GM19438 (cell line): ENCODE measurements around the gene NCOA4.
"Not testable (repeated sequence)": the region's sequence is repeated elsewhere in the genome, so short reads cannot be mapped to it uniquely, and the experiment has no call there.

Experiments
- ATAC-seq: cut with Tn5 transposase; IDR thresholded peaks from one replicate; pipeline ENCODE4 v1.9.1; 2021; ENCODE audit warnings: low read depth; ENCODE audit not compliant: unreplicated experiment

The NCOA4 gene

DNA sequence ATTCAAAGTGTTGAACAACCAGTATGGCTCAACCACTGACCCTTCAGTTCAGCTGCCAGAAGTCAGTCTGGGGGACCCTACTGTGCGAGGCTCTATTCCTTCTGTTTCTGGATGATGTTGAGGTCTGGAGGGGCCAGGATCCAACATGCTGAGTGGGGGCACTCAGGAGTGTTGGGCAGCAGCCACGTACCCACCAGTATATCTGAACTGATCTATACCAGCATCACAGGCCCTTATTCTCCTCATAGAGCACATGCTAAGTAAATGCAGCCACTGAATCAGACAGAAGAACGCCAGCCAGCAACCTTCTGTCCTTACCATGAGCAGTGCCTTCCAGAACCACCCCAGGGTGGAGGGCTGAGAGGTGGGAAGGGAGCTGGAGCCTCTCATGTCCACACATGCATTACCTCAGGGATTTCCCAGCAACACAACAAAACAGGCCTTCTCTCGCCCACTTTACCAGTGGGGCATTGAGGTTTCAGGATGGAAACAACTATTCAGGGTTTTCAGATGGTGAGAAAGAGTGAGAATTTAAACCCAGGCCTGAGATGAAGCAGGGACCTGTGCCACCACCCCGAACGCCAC is 22.5 kb upstream of the NCOA4 start:
- no peak for ATAC-seq

DNA sequence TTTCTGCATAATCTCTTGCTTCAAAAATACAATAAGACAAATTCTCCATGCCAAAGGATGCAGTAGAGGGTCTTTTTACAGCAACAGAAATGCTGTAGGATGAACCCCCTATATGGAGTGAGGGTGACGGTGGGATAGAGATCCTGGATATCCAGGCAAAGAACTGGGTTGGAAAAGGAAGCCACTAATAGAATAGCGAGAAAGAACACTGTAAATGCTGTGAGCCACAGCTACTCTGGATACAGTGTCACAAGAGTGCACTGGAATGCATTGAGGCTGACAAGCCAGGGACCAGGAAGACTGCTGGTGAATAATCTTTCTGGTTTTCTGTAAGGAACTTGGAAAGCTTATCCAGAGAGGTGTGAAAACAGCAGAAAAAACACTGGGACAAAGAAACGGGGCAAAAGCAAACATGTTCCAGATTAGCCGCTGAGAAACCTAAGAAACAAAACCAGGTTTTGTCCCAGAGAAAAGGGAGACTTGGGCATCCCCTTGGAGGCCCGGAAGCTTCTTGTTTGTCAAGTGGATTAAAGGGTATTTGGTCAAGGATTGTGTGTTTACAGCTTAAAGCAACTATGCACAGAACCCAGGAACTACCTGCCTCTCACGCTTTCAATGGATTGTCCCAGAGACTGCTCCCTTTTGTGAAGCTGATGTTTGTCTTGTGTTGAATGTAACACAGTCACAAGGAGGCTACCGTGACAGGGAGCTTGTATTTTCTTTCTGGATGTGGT is 21.8 kb upstream of the NCOA4 start:
- no peak for ATAC-seq

DNA sequence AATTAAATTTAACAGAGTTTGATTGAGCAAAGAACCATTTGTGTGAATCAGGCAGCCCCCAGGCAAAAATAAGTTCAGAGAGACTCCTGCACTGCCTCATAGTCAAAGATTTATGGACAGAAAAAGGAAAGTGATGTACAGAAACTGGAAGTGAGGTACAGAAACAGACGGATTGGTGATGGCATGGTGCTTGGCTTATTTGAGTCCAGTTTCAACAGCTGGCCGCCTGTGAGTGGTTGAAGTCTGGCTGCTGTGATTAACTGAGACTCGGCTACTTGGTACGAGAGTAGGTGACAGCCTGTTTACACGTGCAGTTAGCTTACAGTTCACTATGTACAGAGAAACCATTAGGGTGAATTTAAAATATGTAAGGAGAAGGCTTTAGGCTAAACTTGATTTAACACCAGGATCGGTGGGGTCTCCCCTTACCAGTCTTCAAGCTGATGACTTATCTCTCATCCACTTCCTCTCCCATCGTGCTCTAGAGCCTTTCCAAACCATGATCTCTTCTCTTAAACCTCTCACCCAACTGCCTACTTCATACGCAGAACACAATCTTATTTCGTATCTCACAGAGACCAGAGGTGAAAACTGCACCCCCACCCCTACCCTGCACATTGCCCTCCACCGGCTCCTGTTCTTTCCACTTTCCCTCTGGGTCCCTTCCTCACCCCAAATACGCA is 20.7 kb upstream of the NCOA4 start:
- ATAC-seq: no peak

DNA sequence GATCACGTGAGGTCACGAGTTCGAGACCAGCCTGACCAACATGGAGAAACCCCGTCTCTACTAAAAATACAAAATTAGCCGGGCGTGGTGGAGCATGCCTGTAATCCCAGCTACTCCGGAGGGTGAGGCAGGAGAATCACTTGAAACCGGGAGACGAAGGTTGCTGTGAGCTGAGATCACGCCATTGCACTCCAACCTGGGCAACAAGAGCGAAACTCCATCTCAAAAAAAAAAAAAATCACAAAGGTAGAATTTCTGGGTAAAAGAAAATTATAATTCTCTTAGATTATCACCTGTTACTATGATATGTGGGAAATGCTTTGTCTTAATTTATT is 19.0 kb upstream of the NCOA4 start:
- not testable (repeated sequence) for ATAC-seq

DNA sequence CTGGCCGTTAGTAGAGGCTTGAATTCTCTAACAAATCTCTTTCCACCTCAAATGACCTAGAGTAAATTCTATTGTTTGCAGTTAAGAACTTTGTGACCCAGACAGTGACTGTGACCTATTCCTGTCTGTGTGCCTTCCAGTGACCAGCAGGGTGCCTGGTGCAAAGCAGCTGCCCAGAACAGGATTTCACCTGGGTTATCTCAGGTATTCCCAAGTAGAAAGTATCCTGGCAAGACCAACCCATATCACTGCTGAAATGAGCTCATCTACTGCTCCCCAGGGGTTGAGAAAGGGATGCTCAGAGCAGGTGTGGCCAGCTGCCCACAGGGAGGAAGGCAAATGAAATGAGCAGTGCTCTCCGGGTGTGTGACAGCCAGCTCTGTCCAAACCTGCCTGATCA is 17.7 kb upstream of the NCOA4 start:
- no peak for ATAC-seq

DNA sequence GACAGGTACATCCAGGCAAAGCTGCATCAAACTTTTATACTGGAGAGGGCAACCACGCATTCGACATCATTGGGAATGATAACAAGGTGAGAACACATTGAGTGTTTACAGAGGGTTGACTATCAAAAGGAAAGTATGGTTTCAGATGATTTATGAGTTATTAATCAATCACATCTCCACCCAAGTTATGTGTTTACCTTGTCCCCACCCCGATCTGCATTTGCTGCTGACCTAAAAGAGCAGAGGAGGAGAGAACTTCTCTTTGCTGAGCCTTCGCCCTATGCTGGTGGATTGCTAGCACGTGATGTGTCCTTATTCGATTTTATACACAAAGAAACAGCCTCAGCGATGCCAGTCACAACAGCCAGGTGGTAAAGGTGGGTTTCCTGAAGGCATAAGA is 15.8 kb upstream of the NCOA4 start, which contains the start of gene MSMB:
MSMB (minus strand) TSS at position 9 of the 400 bp plus-strand sequence. CDS start 32 bp downstream, outside the sequence.
- no peak for ATAC-seq

DNA sequence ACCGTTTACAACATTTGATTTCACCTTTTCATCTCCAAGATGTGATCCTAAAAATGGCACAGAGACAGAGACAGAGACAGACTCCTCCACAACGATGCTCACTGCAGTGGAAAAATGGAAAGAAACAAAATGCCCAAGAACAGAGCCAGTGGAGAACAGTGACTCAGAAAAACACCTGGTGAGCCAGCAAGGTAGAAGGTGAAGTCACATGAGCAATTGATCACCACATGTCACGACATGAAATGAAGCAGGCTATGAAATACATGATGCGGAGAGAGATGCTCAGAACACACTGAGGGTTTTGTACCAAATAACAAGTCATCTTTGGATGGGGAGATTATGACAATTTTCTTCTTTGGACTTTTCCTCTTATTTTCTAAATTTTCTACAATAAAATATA is 12.1 kb upstream of the NCOA4 start:
- ATAC-seq: no peak

DNA sequence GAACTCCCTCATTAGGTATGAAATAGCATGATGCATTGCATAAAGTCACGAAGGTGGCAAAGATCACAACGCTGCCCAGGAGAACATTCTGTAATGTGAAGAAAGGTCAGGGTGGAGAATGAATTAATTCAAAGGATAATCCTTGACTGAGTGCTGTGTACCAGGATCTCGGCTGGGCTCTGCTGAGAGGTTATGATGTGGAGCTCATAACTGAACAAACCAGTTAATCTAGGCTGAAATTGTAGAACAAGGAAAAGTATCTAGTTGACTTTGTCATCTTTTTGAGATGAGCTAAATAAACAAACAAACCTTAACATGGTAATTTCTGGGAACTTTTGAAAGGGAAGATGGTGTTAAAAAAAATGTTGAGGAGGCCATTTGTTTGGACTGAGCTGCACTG is 9.6 kb upstream of the NCOA4 start:
- no peak for ATAC-seq

DNA sequence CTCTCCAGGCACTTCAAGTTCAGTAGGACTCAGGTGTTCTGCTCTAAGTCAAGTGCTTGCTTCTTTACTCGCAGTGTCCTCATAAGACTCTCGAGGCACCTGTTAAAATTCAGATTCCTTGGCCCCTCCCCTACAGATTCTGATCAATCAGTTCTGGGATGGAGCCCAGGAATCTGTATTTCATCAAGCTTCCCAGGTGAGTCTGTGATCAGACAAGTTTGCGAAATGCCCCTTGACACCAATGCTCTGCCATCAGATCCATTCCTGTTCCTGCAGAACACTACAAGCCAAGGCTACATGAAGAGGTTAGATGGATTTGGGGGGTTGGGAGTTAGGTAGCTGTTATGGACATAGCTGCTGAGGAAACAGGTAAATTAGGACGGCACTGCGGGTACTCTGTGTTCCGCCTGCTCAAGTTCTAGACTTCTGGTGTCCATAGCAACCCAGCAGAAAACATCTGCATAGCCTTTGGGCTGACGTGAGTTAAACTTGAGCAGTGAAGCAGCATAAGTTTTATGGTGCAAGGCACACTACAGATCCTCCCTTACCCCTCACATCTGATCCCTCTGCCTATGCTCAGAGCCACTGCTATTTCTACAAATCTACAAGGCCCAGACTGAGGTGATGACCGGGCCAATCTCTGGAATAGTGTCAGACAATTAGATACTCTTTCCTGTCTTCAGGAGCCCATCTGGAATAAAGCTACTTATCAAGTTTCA is 6.8 kb upstream of the NCOA4 start:
- no peak for ATAC-seq

DNA sequence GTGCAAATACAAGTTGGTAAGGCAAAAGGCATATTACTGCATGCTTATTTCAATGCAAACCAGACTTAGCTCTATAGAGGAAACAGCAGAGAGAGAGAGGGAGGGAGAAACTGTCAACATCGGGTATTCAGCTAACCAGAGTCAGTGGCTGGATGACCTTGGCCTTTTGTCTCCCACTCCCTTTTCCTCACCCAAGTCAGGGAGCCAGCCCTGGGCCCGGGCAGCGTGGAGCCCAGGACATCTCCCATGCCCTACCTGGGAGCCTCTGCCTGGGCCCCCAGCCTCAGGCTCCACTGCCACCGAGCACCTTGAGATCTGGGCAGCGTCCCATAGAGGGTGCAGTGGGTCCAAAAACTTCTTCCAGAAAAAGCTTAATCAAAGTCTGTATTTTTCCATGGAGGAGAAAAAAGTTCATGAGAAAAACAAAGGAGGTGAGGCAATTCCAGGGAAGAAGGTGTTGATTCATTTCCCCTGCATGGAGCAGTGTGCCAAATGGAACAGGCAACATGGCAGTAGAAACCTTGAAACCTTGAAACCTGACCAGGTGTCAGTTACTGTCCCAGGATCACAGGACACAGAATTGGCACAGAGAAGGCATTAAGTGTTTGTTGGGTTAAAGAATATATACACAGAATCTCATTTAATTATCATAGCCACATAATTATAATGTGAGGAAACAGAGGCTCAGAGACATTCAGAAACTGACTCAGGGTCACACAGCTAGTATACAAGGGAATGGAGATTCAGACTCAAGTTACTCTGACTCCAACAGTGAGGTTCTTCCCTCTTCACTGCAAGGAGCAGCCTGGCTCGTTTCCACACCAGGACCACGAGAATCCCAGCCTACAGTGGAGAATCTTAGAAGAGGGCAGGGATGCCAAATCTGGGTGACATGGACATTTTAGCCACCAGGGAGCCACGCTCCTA is 5.8 kb upstream of the NCOA4 start:
- ATAC-seq: no peak

DNA sequence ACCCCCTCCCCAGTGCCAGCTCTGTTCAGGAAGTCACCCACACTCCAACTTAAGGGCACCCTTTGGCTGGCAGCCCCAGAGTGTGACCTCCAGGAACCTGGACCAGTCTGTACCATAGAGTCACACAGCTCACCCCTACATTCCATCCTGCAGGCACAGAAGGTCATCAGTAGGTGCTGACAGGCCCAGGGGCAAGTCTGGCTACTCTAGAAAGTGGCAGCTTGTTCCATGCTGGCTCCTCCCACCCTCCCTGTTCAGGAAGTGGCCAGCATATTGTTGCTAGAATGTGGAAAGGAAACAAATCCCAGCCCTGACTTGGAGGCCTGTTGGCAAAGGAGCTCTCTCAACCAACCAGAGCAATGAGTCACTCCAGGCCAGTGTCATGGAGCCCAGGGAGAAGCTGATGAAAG is 3.2 kb upstream of the NCOA4 start:
- no peak for ATAC-seq

DNA sequence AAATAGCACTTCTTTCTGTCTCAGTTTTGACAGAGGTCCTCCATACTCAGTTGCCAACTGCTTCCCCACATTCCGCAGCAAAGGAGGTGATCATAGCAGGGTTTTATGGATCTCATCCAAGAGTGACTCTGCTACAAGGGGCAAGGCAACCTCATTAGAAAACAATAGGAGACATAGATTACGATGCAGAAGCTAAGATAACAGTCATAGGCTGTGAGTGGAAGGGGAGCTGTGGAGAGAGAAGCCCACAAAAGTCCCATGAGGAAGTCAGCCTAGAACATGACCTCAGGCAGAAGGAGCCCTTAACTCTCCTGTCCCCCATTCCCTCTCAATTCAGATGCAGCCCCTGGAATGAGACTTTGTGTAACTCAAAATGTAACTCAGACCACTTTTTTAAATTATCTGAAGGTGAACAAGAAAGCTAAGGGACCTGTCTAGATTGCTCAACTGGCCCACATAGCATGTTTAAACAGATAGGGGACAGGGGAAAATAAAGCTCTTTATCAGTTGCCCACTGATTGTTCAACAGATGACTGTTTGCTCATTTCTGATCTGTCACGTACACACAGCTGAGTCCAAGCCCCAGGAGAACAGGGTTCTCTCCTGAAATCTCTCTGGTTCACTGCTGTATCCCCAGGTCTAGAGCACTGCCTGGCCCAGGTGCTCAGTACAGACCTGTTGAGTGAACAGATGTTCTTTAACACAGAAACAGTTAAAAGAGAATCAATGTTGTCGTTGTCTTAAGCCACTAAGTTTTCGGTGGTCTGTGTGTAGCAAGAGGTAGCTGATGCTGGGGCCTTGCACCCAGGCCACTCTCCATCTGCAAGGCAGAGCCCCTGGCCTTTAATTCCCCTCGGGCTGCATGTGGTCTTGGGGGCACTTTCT is 1.5 kb upstream of the NCOA4 start:
- ATAC-seq: no peak

DNA sequence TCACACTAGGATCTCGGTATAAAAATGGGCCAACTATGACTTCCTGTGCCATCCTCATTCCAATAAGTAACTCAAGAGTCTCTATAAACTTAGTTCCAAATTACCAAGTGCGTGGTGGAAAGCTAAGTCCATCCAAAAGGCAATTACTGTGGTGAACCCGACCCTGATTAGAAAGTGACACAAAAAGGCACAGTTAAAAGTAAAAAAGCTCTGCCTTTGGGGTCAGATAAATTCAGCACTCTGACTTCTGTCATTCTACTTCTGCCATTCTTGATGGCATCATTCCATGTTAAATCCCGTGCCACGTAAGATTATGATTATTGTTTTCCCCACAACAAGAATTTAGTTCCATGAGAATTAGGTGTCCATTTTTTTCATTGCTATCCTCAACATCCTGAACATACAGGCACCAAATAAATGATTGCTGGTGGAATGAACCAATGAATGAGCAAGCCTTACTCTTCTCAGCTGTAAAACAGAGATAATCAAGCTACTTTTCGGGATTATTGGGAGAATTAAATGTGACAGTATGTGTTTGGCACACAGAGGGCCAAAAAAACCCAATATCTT is 877 bp downstream of the NCOA4 start:
- no peak for ATAC-seq

DNA sequence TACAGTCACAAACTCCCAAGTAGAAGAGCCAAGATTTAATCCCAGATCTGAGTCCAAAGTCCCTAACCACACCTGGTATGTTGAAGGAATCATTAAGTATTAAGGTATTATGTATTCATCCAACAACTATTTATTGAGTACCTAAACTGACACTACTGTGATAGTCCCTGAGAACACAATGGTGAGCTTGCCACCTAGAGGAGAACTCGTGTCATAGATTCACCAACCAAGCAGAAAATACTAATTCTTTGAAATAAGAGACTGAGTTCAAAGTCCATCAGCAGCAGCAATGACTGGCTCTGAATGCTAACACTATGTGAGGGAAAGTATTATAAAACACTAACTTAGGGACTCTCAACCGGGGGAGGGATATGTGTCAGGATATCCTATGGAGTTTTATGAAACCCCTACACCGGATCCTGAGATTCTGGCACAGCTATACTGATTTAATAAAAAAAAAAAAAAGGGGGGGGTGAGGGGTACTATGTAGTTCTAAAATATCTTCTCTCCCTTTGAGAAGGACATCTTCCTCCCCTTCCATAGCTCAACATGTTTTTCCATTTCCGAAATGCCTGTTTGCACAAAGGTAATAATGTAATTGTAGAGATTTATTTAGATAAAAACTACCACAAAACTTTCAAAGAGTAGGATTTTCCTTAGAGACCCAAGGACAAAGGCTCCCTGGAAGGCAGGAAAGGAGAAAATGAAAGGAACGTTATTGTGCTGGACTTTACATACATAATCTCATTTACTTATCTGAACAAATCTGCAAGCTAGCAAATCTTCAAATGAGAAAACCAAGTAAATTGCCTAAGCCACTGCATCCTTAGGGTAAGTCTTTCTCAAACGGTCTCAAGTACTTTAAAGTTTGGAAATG is 1.6 kb downstream of the NCOA4 start:
- ATAC-seq: peak; percentile 42

DNA sequence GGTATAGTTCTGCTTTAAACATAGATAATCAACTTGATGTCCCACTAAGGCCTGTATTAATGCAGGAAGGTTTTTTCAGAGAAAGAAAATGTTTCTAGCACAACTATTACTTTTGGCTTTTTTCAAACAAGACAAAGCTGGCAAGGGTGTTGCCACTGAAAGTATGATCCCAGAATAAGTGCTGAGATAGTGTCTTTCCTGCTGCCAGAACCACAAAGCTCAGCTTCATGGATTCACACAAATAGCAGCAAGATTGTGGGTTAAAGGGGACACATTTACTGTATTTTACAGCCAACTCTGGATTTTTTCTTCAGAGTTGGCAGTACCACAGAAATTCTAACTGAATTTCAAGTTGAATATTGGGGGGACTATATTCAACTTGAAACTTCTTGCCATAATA is 4.3 kb downstream of the NCOA4 start:
- no peak for ATAC-seq

DNA sequence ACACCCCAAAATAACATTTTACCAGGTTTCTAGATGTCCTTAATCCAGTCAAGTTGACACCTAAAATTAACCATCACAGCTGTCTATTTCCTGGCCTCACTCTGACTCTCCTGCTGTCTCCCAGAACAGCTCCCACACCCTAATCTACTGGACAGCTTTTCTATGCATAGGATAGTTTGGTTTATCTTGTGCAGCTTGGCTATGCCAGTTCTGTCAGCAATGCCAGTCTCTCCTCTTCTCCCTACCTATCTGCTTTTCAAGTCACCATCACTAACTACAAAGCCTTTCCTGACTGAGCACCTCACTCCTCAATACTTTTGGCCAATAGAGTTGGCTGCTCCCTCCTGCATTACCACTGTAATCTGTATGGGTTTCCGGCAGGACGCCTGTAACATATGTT is 5.0 kb downstream of the NCOA4 start:
- no peak for ATAC-seq

DNA sequence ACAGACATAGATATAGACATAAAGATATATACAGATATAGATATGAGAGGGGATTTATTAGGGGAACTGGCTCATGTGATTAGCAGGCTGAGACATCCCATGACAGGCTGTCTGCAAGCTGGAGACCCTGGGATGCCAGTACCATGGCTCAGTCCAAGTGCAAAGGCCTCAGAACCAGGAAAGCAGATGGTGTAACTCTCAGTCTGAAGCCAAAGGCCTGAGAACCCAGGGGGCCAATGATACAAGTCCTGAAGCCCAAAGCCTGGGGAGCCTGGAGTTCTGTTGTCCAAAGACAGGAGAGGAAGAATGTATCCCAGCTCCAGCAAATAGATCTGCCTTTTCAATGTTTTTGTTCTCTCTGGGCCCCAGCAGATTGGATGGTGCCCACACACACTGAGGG is 5.5 kb downstream of the NCOA4 start:
- ATAC-seq: no peak
